Natural killer cell (primary cell): ENCODE measurements around the gene RASSF10. TPM values are rescaled to one million over a fixed set of nuclear protein-coding genes. Genes with fewer than 3 reads are reported as not detected.

Source experiments
- ATAC-seq, 3 donors: fragments of 150-1000 bp in 2 of 3; fragments of 200-7000 bp in 1 of 3; cut with Tn5 transposase; 1 replicate in 1 of 3; 2 replicates in 2 of 3; pipeline ENCODE4 v1.10.0; 2021; ENCODE audit warnings: mild to moderate bottlenecking in 2 of 3, moderate library complexity in 2 of 3
- DNase-seq, 2 donors: peaks; one replicate each; pipeline versions ENCODE4 v3.0.0 to v3.0.0-alpha.2; 2013 to 2021; ENCODE audit warnings: mixed read lengths in 1 of 2
- H3K27ac ChIP-seq: one replicate; pipeline ENCODE4 v1.5.1; 2013; ENCODE audit warnings: mild to moderate bottlenecking, low read length
- H3K27me3 ChIP-seq: one replicate; pipeline ENCODE4 v1.6.1; 2013; ENCODE audit warnings: low read length; ENCODE audit not compliant: control insufficient read depth, insufficient read depth
- H3K36me3 ChIP-seq: one replicate; pipeline ENCODE4 v1.6.1; 2013; ENCODE audit warnings: low read length; ENCODE audit not compliant: control insufficient read depth, insufficient read depth
- H3K4me1 ChIP-seq: one replicate; pipeline ENCODE4 v1.6.1; 2013; ENCODE audit warnings: low read length; ENCODE audit not compliant: control insufficient read depth, insufficient read depth
- H3K4me3 ChIP-seq: one replicate; pipeline ENCODE4 v1.5.1; 2013; ENCODE audit warnings: low read length
- H3K9me3 ChIP-seq: one replicate; pipeline ENCODE4 v1.6.1; 2013; ENCODE audit warnings: low read length; ENCODE audit not compliant: control insufficient read depth, insufficient read depth
- H3K27ac Mint-ChIP-seq, 2 donors: one replicate each; pipeline ENCODE4 v1.8.0; 2022; ENCODE audit warnings: mild to moderate bottlenecking in 2 of 2, mixed read lengths in 2 of 2, moderate library complexity in 1 of 2
- H3K27me3 Mint-ChIP-seq, 2 donors: one replicate each; pipeline ENCODE4 v1.8.0; 2022; ENCODE audit warnings: low read depth in 2 of 2, mixed read lengths in 2 of 2
- H3K36me3 Mint-ChIP-seq: one replicate; pipeline ENCODE4 v1.8.0; 2022; ENCODE audit warnings: mixed read lengths
- H3K4me1 Mint-ChIP-seq, 2 donors: one replicate each; pipeline ENCODE4 v1.8.0; 2022; ENCODE audit warnings: mixed read lengths in 2 of 2
- H3K4me3 Mint-ChIP-seq: one replicate; pipeline ENCODE4 v1.8.0; 2022; ENCODE audit warnings: mild to moderate bottlenecking, moderate library complexity, mixed read lengths
- H3K9me3 Mint-ChIP-seq, 2 donors: one replicate each; pipeline ENCODE4 v1.8.0; 2022; ENCODE audit warnings: mixed read lengths in 2 of 2
- WGBS: methylation state at CpG from one replicate; pipeline ENCODE4 v1.1.7; 2013; ENCODE audit warnings: missing lambda C conversion rate; ENCODE audit not compliant: insufficient coverage; 5-methylcytosine and 5-hydroxymethylcytosine counted together
- intact Hi-C: fragments of 100-400 bp; cut with micrococcal nuclease; formaldehyde crosslinking; loops from one replicate; pipeline ENCODE4 v1.14.2; 2022
- total RNA-seq, 4 donors: library from RNA; stranded (reverse); fragments of 120-200 nt in 1 of 4; gene quantifications; one replicate each; pipeline versions ENCODE4 v1.2.3 to v1.2.4, GENCODE V29; 2013 to 2022
- TF ChIP-seq, protein P1 (sequence below): fragments of 200-600 bp; IDR thresholded peaks from one replicate; pipeline ENCODE4 v1.8.0; 2022; ENCODE audit warnings: antibody characterized with exemption

Gene RASSF10
- total RNA-seq, 3 donors from 2014 or later (not counting 1 experiment from before 2014, with no cell fraction given): not detected

DNA sequence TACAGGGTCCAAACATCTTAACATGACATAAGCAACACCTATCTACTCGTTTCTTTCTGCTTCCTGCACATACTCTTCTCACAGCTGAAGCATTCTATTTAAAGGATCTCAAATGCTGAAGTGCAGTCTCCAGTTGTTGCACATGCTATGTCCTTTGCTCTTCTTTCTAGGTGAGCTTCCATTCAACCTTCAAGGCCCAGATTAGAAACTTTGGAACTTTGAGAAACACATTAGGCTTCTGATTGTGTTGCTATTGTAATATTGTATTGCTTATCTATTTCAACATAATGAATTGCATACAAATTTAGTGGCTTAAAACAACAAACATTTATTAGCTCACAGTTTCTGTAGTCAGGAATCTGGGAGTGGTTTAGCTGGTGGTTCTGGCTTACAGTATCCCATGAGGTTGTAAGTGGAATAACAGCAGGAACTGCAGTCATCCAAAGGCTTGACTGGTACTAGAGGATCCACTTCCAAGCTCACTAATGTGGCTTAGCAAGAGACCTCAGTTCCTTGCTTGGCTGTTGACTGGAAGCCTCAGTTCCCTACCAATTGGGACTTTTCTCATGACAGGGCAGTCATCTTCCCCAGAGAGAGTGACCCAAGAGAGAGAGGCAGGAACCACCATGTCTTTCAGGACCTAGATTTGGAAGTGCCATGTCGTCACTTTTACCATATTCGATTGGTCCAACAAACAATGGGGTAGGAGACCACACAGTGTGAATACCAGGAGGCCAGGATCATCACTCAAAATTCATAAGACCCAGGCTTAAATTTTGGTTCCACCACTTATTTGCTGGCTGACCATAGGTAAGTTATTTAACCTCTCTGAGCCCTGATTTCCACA is 27.2 kb upstream of the RASSF10 start:
- Histone ChIP-seq H3K27me3 (no peaks in the 10 kb centered on the region), H3K9me3 (no peaks in the 10 kb centered on the region), H3K36me3 (no peaks in the 10 kb centered on the region), H3K4me1 (no peaks in the 10 kb centered on the region), H3K4me3 (no peak overlapping the region), H3K27ac (no peak overlapping the region)
- Mint-ChIP-seq H3K9me3 (no peaks in the 10 kb centered on the region), H3K27ac (no peak overlapping the region), H3K36me3 (no peaks in the 10 kb centered on the region), H3K4me1 (no peaks in the 10 kb centered on the region), H3K27me3 (peaks cover 19 to 31% of the 10 kb centered on the region in 2 donors), H3K4me3 (no peak overlapping the region)
- intact Hi-C loops: no loop called here
- TF ChIP-seq, protein P1, sequence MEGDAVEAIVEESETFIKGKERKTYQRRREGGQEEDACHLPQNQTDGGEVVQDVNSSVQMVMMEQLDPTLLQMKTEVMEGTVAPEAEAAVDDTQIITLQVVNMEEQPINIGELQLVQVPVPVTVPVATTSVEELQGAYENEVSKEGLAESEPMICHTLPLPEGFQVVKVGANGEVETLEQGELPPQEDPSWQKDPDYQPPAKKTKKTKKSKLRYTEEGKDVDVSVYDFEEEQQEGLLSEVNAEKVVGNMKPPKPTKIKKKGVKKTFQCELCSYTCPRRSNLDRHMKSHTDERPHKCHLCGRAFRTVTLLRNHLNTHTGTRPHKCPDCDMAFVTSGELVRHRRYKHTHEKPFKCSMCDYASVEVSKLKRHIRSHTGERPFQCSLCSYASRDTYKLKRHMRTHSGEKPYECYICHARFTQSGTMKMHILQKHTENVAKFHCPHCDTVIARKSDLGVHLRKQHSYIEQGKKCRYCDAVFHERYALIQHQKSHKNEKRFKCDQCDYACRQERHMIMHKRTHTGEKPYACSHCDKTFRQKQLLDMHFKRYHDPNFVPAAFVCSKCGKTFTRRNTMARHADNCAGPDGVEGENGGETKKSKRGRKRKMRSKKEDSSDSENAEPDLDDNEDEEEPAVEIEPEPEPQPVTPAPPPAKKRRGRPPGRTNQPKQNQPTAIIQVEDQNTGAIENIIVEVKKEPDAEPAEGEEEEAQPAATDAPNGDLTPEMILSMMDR: no peak
- ATAC-seq: no peak
- 72% methylated on average over 3 of the region's 3 CpGs for WGBS
- DNase-seq: no peak

DNA sequence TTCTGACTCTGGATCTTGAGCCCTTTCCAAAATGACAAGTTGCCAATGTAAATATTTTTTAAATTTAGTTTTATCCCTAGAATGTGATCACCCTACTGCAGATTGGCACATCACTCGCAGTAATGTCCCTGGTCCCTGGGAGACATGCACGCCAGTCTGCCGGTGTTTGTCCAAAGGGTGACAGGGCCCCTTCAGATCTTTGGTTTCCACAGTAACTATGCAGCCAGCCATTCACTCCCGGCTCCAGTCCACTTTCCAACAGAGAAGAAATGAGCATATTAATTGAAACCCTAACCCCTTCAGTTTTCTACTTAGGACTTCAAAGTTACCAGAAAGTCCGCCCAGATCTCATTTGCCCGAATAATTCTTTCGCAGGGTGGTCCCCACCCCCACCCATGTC is 25.8 kb upstream of the RASSF10 start:
- Histone ChIP-seq H3K36me3 (no peaks in the 10 kb centered on the region), H3K4me1 (no peaks in the 10 kb centered on the region), H3K9me3 (no peaks in the 10 kb centered on the region), H3K4me3 (no peak overlapping the region), H3K27me3 (no peaks in the 10 kb centered on the region), H3K27ac (no peak overlapping the region)
- DNase-seq (no peak), ATAC-seq (no peak)
- H3K4me1 Mint-ChIP-seq: no peaks in the 10 kb centered on the region
- H3K27me3 Mint-ChIP-seq: peaks cover 21 to 27% of the 10 kb centered on the region in 2 donors
- intact Hi-C loops: no loop called here
- 90% methylated on average over 7 of the region's 7 CpGs for WGBS
- TF ChIP-seq, protein P1: no peak
- no peak overlapping the region for H3K4me3 Mint-ChIP-seq
- H3K27ac Mint-ChIP-seq: no peak overlapping the region
- no peaks in the 10 kb centered on the region for H3K9me3 Mint-ChIP-seq
- H3K36me3 Mint-ChIP-seq: no peaks in the 10 kb centered on the region

DNA sequence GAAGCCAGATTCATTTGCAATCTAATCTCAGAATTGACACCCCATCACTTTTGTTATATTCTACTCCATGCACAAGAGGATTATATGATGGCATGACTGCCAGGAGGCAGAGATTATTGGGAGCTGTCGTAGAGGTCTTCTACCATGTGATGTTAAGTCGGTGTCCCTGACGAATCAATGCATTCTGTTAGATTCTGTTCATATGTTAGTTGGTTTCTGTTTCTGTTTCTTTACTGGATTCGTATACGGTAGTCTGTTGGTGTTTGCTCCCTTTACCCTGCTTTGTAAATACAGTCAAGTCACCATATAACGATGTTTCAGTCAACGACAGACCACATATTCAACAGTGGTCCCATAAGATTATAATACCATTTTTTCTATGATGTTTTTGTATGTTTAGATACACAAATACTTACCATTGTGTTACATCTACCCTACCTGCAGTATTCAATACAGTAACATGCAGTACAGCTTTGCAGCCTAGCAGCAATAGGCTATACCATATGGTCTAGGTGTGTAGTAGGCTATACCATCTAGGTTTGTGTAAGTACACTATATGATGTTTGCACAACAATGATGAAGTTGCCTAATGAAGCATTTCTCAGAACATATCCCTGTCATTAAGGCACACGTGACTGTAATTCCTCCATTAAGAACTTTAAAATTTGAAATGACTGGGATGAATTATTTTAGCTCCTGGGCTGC is 22.8 kb upstream of the RASSF10 start:
- TF ChIP-seq, protein P1: no peak

More for the DNA sequence above, 22.8 kb upstream of the RASSF10 start:
- no peaks in the 10 kb centered on the region for H3K4me1 Mint-ChIP-seq
- H3K27me3 ChIP-seq: no peaks in the 10 kb centered on the region
- H3K4me3 Mint-ChIP-seq: no peak overlapping the region
- intact Hi-C loops: no loop called here
- no peaks in the 10 kb centered on the region for H3K9me3 Mint-ChIP-seq
- H3K27me3 Mint-ChIP-seq: peaks cover 21 to 22% of the 10 kb centered on the region in 2 donors
- WGBS: 94% methylated on average over 5 of the region's 8 CpGs
- no peak for ATAC-seq
- no peak for DNase-seq
- H3K4me1 ChIP-seq: no peaks in the 10 kb centered on the region
- no peaks in the 10 kb centered on the region for H3K36me3 ChIP-seq
- no peaks in the 10 kb centered on the region for H3K9me3 ChIP-seq
- no peak overlapping the region for H3K27ac Mint-ChIP-seq
- no peak overlapping the region for H3K4me3 ChIP-seq
- H3K36me3 Mint-ChIP-seq: no peaks in the 10 kb centered on the region
- H3K27ac ChIP-seq: no peak overlapping the region
